Muscle layer of duodenum (tissue), 2 donors: Measurements from ENCODE around the gene FBXO31.

Experiments used
- H3K27ac ChIP-seq: one replicate; pipeline ENCODE4 v1.7.0; 2013; ENCODE audit warnings: mild to moderate bottlenecking, low read length
- H3K27me3 ChIP-seq: one replicate; pipeline ENCODE4 v1.7.0; 2013; ENCODE audit warnings: low read depth, mild to moderate bottlenecking, control low read depth, low read length
- H3K36me3 ChIP-seq, 2 donors: one replicate each; pipeline ENCODE4 v1.7.0; 2013; ENCODE audit warnings: low read length in 2 of 2, control low read depth in 1 of 2, mild to moderate bottlenecking in 1 of 2; ENCODE audit not compliant: insufficient read depth in 2 of 2, control insufficient read depth in 1 of 2
- H3K4me1 ChIP-seq, 2 donors: one replicate each; pipeline ENCODE4 v1.7.0; 2013; ENCODE audit warnings: low read length in 2 of 2, mild to moderate bottlenecking in 2 of 2, control low read depth in 1 of 2, moderate library complexity in 1 of 2; ENCODE audit not compliant: insufficient read depth in 2 of 2, control insufficient read depth in 1 of 2
- H3K4me3 ChIP-seq, 2 donors: one replicate each; pipeline ENCODE4 v1.7.0; 2013; ENCODE audit warnings: low read length in 2 of 2, low read depth in 1 of 2, mild to moderate bottlenecking in 1 of 2
- H3K9me3 ChIP-seq, 2 donors: one replicate each; pipeline ENCODE4 v1.7.0; 2013; ENCODE audit warnings: low read length in 2 of 2, control low read depth in 1 of 2, mild to moderate bottlenecking in 1 of 2; ENCODE audit not compliant: control insufficient read depth in 1 of 2
- donor health status: healthy.

Gene FBXO31

GRCh38 chr16:87383505-87384161 lies at the start of gene FBXO31:
Gene FBXO31, minus strand, starts transcription at chr16:87383776. Its CDS starts 32 bp downstream, at chr16:87383744.
- H3K4me1 ChIP-seq: peaks cover 7 to 48% of the 10 kb centered on the region in 2 donors
- peak within 1 kb of the TSS; percentile 80 for H3K27ac ChIP-seq
- peaks cover 0 to 6% of the 10 kb centered on the region in 2 donors for H3K36me3 ChIP-seq
- no peaks in the 10 kb centered on the region for H3K9me3 ChIP-seq
- H3K27me3 ChIP-seq: no peaks in the 10 kb centered on the region
- peak within 1 kb of the TSS; percentile 64 to 80 for H3K4me3 ChIP-seq

GRCh38 chr16:87432330-87432915 lies 48.8 kb upstream of the FBXO31 start:
- peaks cover 3 to 24% of the 10 kb centered on the region in 2 donors for H3K4me1 ChIP-seq
- H3K36me3 ChIP-seq: peaks cover 11 to 13% of the 10 kb centered on the region in 2 donors
- no peaks in the 10 kb centered on the region for H3K27me3 ChIP-seq
- H3K27ac ChIP-seq: no peak overlapping the region
- H3K4me3 ChIP-seq: no peak overlapping the region
- no peaks in the 10 kb centered on the region for H3K9me3 ChIP-seq

GRCh38 chr16:87431926-87432325 lies 48.4 kb upstream of the FBXO31 start:
- Histone ChIP-seq H3K9me3 (no peaks in the 10 kb centered on the region), H3K36me3 (peaks cover 11 to 16% of the 10 kb centered on the region in 2 donors), H3K27ac (no peak overlapping the region), H3K4me1 (peaks cover 3 to 26% of the 10 kb centered on the region in 2 donors), H3K27me3 (no peaks in the 10 kb centered on the region), H3K4me3 (no peak overlapping the region)

GRCh38 chr16:87426423-87427215 lies 43.0 kb upstream of the FBXO31 start:
- no peaks in the 10 kb centered on the region for H3K27me3 ChIP-seq
- H3K9me3 ChIP-seq: no peaks in the 10 kb centered on the region
- no peak overlapping the region for H3K4me3 ChIP-seq
- no peak overlapping the region for H3K27ac ChIP-seq
- H3K36me3 ChIP-seq: peaks cover 11 to 47% of the 10 kb centered on the region in 2 donors
- peaks cover 1 to 7% of the 10 kb centered on the region in 2 donors for H3K4me1 ChIP-seq

- Histone ChIP-seq H3K9me3 (no peaks in the 10 kb centered on the region), H3K36me3 (peaks cover 12 to 53% of the 10 kb centered on the region in 2 donors), H3K4me1 (peaks cover 0 to 4% of the 10 kb centered on the region in 2 donors), H3K27ac (no peak overlapping the region), H3K27me3 (no peaks in the 10 kb centered on the region), H3K4me3 (no peak overlapping the region)
Observed at GRCh38 chr16:87425941-87426340, 42.4 kb upstream of the FBXO31 start.

- no peaks in the 10 kb centered on the region for H3K27me3 ChIP-seq
- peaks cover 0 to 4% of the 10 kb centered on the region in 2 donors for H3K4me1 ChIP-seq
- H3K36me3 ChIP-seq: peaks cover 20 to 60% of the 10 kb centered on the region in 2 donors
Observed at GRCh38 chr16:87424266-87424665, 40.7 kb upstream of the FBXO31 start.

GRCh38 chr16:87423429-87423828 lies 39.9 kb upstream of the FBXO31 start:
- peaks cover 21 to 55% of the 10 kb centered on the region in 2 donors for H3K36me3 ChIP-seq
- H3K27ac ChIP-seq: no peak overlapping the region
- H3K27me3 ChIP-seq: no peaks in the 10 kb centered on the region
- peaks cover 0 to 4% of the 10 kb centered on the region in 2 donors for H3K4me1 ChIP-seq
- no peaks in the 10 kb centered on the region for H3K9me3 ChIP-seq
- H3K4me3 ChIP-seq: no peak overlapping the region

More at GRCh38 chr16:87424266-87424665, 40.7 kb upstream of the FBXO31 start:
- Histone ChIP-seq H3K4me3 (no peak overlapping the region), H3K9me3 (no peaks in the 10 kb centered on the region), H3K27ac (no peak overlapping the region)

GRCh38 chr16:87422106-87422505 lies 38.5 kb upstream of the FBXO31 start:
- H3K27me3 ChIP-seq: no peaks in the 10 kb centered on the region
- H3K27ac ChIP-seq: no peak overlapping the region
- peaks cover 29 to 66% of the 10 kb centered on the region in 2 donors for H3K36me3 ChIP-seq

GRCh38 chr16:87421003-87421912 lies 37.7 kb upstream of the FBXO31 start:
- H3K4me1 ChIP-seq: no peaks in the 10 kb centered on the region
- H3K27ac ChIP-seq: no peak overlapping the region
- H3K36me3 ChIP-seq: peaks cover 29 to 66% of the 10 kb centered on the region in 2 donors
- H3K9me3 ChIP-seq: no peaks in the 10 kb centered on the region
- H3K27me3 ChIP-seq: no peaks in the 10 kb centered on the region
- H3K4me3 ChIP-seq: no peak overlapping the region

More at GRCh38 chr16:87422106-87422505, 38.5 kb upstream of the FBXO31 start:
- Histone ChIP-seq H3K4me3 (no peak overlapping the region), H3K4me1 (peaks cover 0 to 4% of the 10 kb centered on the region in 2 donors), H3K9me3 (no peaks in the 10 kb centered on the region)

- no peaks in the 10 kb centered on the region for H3K9me3 ChIP-seq
- no peaks in the 10 kb centered on the region for H3K4me1 ChIP-seq
- no peak overlapping the region for H3K4me3 ChIP-seq
- no peaks in the 10 kb centered on the region for H3K27me3 ChIP-seq
- no peak overlapping the region for H3K27ac ChIP-seq
- H3K36me3 ChIP-seq: peaks cover 32 to 74% of the 10 kb centered on the region in 2 donors
Observed at GRCh38 chr16:87420026-87421002, 36.7 kb upstream of the FBXO31 start.
